Endothelial cell of umbilical vein (primary cell): Measurements from ENCODE around the gene ODAD3.

Experiments
- EZH2 ChIP-seq: IDR thresholded peaks from 2 replicates; pipeline ENCODE4 v1.6.1; 2012; ENCODE audit warnings: borderline replicate concordance, low read depth, mild to moderate bottlenecking, moderate library complexity, low read length, inconsistent platforms; ENCODE audit not compliant: severe bottlenecking
- GATA2 ChIP-seq: IDR thresholded peaks from 2 replicates; pipeline ENCODE4 v1.7.0; 2011; ENCODE audit warnings: low read depth, mild to moderate bottlenecking, moderate library complexity, mixed read lengths, low read length; ENCODE audit not compliant: insufficient read length, insufficient read depth
- MYC ChIP-seq: IDR thresholded peaks from one replicate; pipeline ENCODE4 v1.6.1; 2011; ENCODE audit warnings: mild to moderate bottlenecking, low read depth, low read length
- POLR2A ChIP-seq: IDR thresholded peaks from 2 replicates; pipeline ENCODE4 v1.6.1; 2012; ENCODE audit warnings: low read depth, mild to moderate bottlenecking, control low read depth, low read length
- POLR2AphosphoS5 ChIP-seq: IDR thresholded peaks from 2 replicates; pipeline ENCODE4 v1.6.1; 2012; ENCODE audit warnings: low read depth, mild to moderate bottlenecking, control low read depth, low read length, moderate library complexity; ENCODE audit not compliant: insufficient read depth
- TF ChIP-seq, protein P1 (sequence below), 2 donors: IDR thresholded peaks; 1 replicate in 1 of 2; 2 replicates in 1 of 2; pipeline ENCODE4 v1.5.1; 2011; ENCODE audit warnings: low read length in 2 of 2, mild to moderate bottlenecking in 2 of 2, moderate library complexity in 2 of 2, control low read depth in 1 of 2, inconsistent platforms in 1 of 2, low read depth in 1 of 2; ENCODE audit not compliant: insufficient read depth in 1 of 2; ENCODE audit errors: extremely low read depth in 1 of 2
- TF ChIP-seq, protein P2 (sequence below): IDR thresholded peaks from 2 replicates; pipeline ENCODE4 v1.6.1; 2011; ENCODE audit not compliant: insufficient read depth, insufficient read length

DNA sequence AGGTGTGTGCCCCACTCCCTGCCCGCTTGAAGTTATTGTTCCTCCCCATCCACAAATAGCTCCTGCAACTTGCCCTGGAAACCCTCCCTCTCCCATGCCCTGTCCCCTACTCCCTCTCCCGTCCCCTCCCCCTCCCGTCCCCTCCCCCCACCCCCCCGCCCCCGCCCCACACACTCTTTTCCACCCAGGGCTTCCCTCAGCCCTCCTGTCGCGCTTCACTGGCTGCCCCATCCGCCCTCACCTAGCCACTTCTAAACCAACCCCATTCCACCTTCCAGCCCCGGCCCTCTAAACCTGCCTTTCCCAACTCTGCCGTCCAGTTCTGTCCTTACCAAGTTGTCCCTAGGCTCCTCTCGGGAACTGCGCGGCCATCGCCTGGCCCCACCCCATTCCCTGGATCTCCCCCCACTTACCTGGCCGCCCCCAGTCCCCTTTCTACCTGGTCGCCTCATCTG, 16.8 kb downstream of the ODAD3 start:
- TF ChIP-seq POLR2A (no peak), POLR2AphosphoS5 (no peak), EZH2 (no peak), MYC (no peak), GATA2 (no peak)
- TF ChIP-seq, protein P1, sequence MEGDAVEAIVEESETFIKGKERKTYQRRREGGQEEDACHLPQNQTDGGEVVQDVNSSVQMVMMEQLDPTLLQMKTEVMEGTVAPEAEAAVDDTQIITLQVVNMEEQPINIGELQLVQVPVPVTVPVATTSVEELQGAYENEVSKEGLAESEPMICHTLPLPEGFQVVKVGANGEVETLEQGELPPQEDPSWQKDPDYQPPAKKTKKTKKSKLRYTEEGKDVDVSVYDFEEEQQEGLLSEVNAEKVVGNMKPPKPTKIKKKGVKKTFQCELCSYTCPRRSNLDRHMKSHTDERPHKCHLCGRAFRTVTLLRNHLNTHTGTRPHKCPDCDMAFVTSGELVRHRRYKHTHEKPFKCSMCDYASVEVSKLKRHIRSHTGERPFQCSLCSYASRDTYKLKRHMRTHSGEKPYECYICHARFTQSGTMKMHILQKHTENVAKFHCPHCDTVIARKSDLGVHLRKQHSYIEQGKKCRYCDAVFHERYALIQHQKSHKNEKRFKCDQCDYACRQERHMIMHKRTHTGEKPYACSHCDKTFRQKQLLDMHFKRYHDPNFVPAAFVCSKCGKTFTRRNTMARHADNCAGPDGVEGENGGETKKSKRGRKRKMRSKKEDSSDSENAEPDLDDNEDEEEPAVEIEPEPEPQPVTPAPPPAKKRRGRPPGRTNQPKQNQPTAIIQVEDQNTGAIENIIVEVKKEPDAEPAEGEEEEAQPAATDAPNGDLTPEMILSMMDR (IDR thresholded peaks at IDR 0.05; ENCODE audit: extremely low read depth in 1 of 2, insufficient read depth in 1 of 2, low read depth in 1 of 2, low read length in 2 of 2): no peak
- TF ChIP-seq, protein P2, sequence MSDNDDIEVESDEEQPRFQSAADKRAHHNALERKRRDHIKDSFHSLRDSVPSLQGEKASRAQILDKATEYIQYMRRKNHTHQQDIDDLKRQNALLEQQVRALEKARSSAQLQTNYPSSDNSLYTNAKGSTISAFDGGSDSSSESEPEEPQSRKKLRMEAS: no peak
